Astrocyte of the spinal cord (primary cell): ENCODE measurements around the gene BRINP2.

ENCODE experiments used
- DNase-seq: peaks from one replicate; pipeline ENCODE4 v3.0.0; 2011; ENCODE audit warnings: low read depth, low spot score
- H3K4me3 ChIP-seq: 2 replicates; pipeline ENCODE4 v1.5.1; 2011; ENCODE audit warnings: low read depth, mild to moderate bottlenecking, low read length, moderate library complexity
- CTCF ChIP-seq: IDR thresholded peaks from 2 replicates; pipeline ENCODE4 v1.5.1; 2012; ENCODE audit warnings: low read depth, mild to moderate bottlenecking, low read length, inconsistent platforms
- in situ Hi-C: cut with HindIII; loops from 2 replicates; pipeline ENCODE4 v1.10.0; 2017; ENCODE audit warnings: low sequenced_read_pairs

BRINP2 gene

GRCh38 chr1:177230228-177231016, 59.7 kb downstream of the BRINP2 start:
- in situ Hi-C loops = no loop called here

GRCh38 chr1:177235350-177235749, 64.6 kb downstream of the BRINP2 start:
- H3K4me3 ChIP-seq = no peak overlapping the region
- in situ Hi-C loops = no loop called here
- no peak for TF ChIP-seq CTCF
- DNase-seq = no peak

More at GRCh38 chr1:177230228-177231016, 59.7 kb downstream of the BRINP2 start:
- H3K4me3 ChIP-seq = no peak overlapping the region
- no peak for TF ChIP-seq CTCF
- DNase-seq = no peak

GRCh38 chr1:177236962-177237361, 66.2 kb downstream of the BRINP2 start:
- in situ Hi-C loops = no loop called here
- DNase-seq = no peak
- TF ChIP-seq CTCF = no peak
- H3K4me3 ChIP-seq = no peak overlapping the region

- DNase-seq = no peak
- no peak overlapping the region for H3K4me3 ChIP-seq
- in situ Hi-C loops = no loop called here
- TF ChIP-seq CTCF = no peak
Observed at GRCh38 chr1:177238967-177239366, 68.2 kb downstream of the BRINP2 start.

DNA sequence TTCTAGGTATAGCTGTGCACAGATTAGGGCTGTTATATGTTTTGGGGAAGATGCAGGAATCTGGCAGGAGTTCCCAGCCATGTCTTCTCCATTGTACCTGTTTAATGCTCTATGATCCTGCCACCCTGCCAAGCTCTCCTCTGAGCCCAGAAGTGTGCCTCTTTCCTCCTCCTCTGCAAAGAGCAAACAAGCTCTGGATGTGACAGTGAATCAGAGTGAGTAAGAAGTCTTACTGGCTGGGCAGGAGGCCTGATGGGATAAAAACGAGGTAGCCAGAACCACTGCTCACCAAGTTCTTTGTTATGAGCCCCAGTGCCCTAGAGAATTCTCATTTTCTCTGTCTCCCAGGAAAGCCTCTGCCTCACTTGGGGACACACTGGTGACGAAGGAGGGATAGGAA, 69.0 kb downstream of the BRINP2 start:
- in situ Hi-C loops = no loop called here
- H3K4me3 ChIP-seq = no peak overlapping the region
- no peak for DNase-seq
- no peak for TF ChIP-seq CTCF

DNA sequence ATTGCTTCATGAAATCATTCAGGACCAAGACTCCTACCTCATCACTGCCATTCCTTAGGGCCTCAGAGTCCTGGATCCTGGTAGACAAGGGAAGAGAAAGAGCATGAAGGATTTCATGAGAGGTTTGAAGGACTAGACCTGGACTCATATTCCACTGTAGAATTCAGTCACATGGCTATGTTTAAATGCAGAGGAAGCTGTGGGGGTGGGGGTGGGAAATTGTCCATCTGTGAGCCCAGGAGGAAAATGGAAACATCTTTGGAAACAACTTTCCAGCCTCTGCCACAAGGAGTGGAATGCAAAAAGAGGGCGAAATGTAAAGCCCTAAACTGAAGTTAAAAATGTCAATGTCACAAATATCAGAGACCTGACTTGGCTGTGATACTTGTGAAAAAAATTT, 73.0 kb downstream of the BRINP2 start:
- DNase-seq = no peak
- in situ Hi-C loops = no loop called here
- no peak for TF ChIP-seq CTCF
- H3K4me3 ChIP-seq = no peak overlapping the region
